HCT116 (cell line): ENCODE data around the gene RCVRN. TPM values are rescaled to one million over a fixed set of nuclear protein-coding genes. Genes with fewer than 3 reads are reported as not detected.

Experiments
- ATAC-seq: fragments of 200-7000 bp; cut with Tn5 transposase; 2 replicates; pipeline ENCODE4 v1.9.1; 2020; ENCODE audit warnings: mild to moderate bottlenecking, moderate library complexity
- BruUV-seq: library from RNA; stranded (reverse); fragments of 400-500 nt; replicated peaks from 2 replicates; lab custom pipeline; 2021; lab: Mats Ljungman, UMichigan
- CTCF ChIA-PET: fragments of 300-600 bp; sonication (Branson Sonifier 250); formaldehyde crosslinking; loops from one replicate; lab custom pipeline; 2021; ENCODE audit warnings: antibody characterized with exemption; lab: Charles Lee
- POLR2A ChIA-PET: fragments of 300-600, 350-600 bp; sonication (Branson Sonifier 250); formaldehyde crosslinking; loops from one replicate; lab custom pipeline; 2021; ENCODE audit warnings: antibody characterized with exemption; lab: Charles Lee
- RAD21 ChIA-PET, 2 experiments: fragments of 300-600 bp; sonication (Branson Sonifier 250); formaldehyde crosslinking; loops; one replicate each; lab custom pipeline; 2023; ENCODE audit warnings: low total read pairs in 2 of 2; ENCODE audit not compliant: uncharacterized antibody in 2 of 2, unreplicated experiment in 2 of 2, low non-redundant PET in 1 of 2; lab: Charles Lee
- DNase-seq: peaks from one replicate; pipeline ENCODE4 v3.0.0-alpha.2; 2010; ENCODE audit warnings: low read depth, low spot score
- H2AFZ ChIP-seq: fragments of 200-600 bp; shearing (Covaris generic), sonication (generic); 2 replicates; pipeline ENCODE4 v1.6.1; 2017; ENCODE audit warnings: low read depth, mixed run types, mixed read lengths, antibody characterized with exemption, low read length; ENCODE audit not compliant: poor library complexity, severe bottlenecking
- H3K27ac ChIP-seq: 2 replicates; pipeline ENCODE4 v1.5.1; 2012; ENCODE audit warnings: low read depth, low read length
- H3K27me3 ChIP-seq: fragments of 200-600 bp; sonication (generic); 2 replicates; pipeline ENCODE4 v1.6.1; 2016; ENCODE audit warnings: mixed run types, low read length, mixed read lengths; ENCODE audit not compliant: insufficient read depth
- H3K36me3 ChIP-seq, 2 experiments: fragments of 200-500 bp in 1 of 2; fragments of 200-600 bp in 1 of 2; sonication (Bioruptor generic) in 1 of 2; sonication (generic) in 1 of 2; 2 replicates each; pipeline versions ENCODE4 v1.5.1 to v1.6.1; 2014 to 2016; ENCODE audit warnings: low read length in 2 of 2, inconsistent platforms in 1 of 2, mixed read lengths in 1 of 2, mixed run types in 1 of 2; ENCODE audit not compliant: insufficient read depth in 2 of 2, control insufficient read depth in 1 of 2
- H3K4me1 ChIP-seq, 2 experiments: fragments of 200-600 bp in 1 of 2; sonication (generic) in 1 of 2; 2 replicates each; pipeline versions ENCODE4 v1.5.1 to v1.6.1; 2012 to 2017; ENCODE audit warnings: low read length in 2 of 2, inconsistent platforms in 1 of 2, mild to moderate bottlenecking in 1 of 2, mixed read lengths in 1 of 2, mixed run types in 1 of 2, moderate library complexity in 1 of 2; ENCODE audit not compliant: insufficient read depth in 2 of 2, control insufficient read depth in 1 of 2
- H3K4me2 ChIP-seq: fragments of 200-600 bp; sonication (generic); 2 replicates; pipeline ENCODE4 v1.6.1; 2017; ENCODE audit warnings: mixed run types, low read length, mixed read lengths
- H3K4me3 ChIP-seq, 2 experiments: fragments of 200-600 bp in 1 of 2; sonication (generic) in 1 of 2; replicated peaks in 1 of 2; 2 replicates each; pipeline ENCODE4 v1.5.1; 2011 to 2016; ENCODE audit warnings: low read length in 2 of 2, control low read depth in 1 of 2, low read depth in 1 of 2, mild to moderate bottlenecking in 1 of 2, mixed read lengths in 1 of 2, mixed run types in 1 of 2
- H3K79me2 ChIP-seq: fragments of 200-600 bp; sonication (generic); 2 replicates; pipeline ENCODE4 v1.6.1; 2017; ENCODE audit warnings: mild to moderate bottlenecking, mixed run types, low read length, moderate library complexity, mixed read lengths; ENCODE audit not compliant: insufficient read depth
- H3K9ac ChIP-seq: fragments of 200-600 bp; sonication (generic); 2 replicates; pipeline ENCODE4 v1.6.1; 2016; ENCODE audit warnings: low read length, mixed read lengths
- H3K9me2 ChIP-seq: fragments of 200-600 bp; sonication (generic), shearing (Covaris generic); 2 replicates; pipeline ENCODE4 v1.6.1; 2017; ENCODE audit warnings: mixed run types, mild to moderate bottlenecking, moderate library complexity; ENCODE audit not compliant: insufficient read depth
- H3K9me3 ChIP-seq, 2 experiments: fragments of 200-500 bp in 1 of 2; fragments of 200-600 bp in 1 of 2; sonication (Bioruptor generic) in 1 of 2; sonication (generic) in 1 of 2; 2 replicates each; pipeline ENCODE4 v1.6.1; 2014 to 2017; ENCODE audit warnings: low read length in 2 of 2, mixed read lengths in 2 of 2, inconsistent platforms in 1 of 2, low read depth in 1 of 2, mild to moderate bottlenecking in 1 of 2, mixed run types in 1 of 2, moderate library complexity in 1 of 2; ENCODE audit not compliant: control insufficient read depth in 1 of 2, insufficient read depth in 1 of 2
- H4K20me1 ChIP-seq: fragments of 200-600 bp; sonication (generic), shearing (Covaris generic); 2 replicates; pipeline ENCODE4 v1.6.1; 2017; ENCODE audit warnings: mixed run types, mild to moderate bottlenecking, moderate library complexity; ENCODE audit not compliant: insufficient read depth
- ATF3 ChIP-seq: IDR thresholded peaks from 2 replicates; pipeline ENCODE4 v1.6.1; 2012
- CBX3 ChIP-seq: IDR thresholded peaks from 2 replicates; pipeline ENCODE4 v1.6.1; 2012; ENCODE audit warnings: low read depth
- CEBPB ChIP-seq: IDR thresholded peaks from 2 replicates; pipeline ENCODE4 v1.6.1; 2012; ENCODE audit warnings: low read depth
- CTCF ChIP-seq, 3 experiments: fragments of 200-600 bp in 1 of 3; sonication (generic) in 1 of 3; IDR thresholded peaks in 2 of 3; conservative IDR thresholded peaks in 1 of 3; 2 replicates each; pipeline ENCODE4 v1.5.1; 2012 to 2017; ENCODE audit warnings: low read depth in 2 of 3, low read length in 2 of 3, antibody characterized with exemption in 1 of 3, borderline replicate concordance in 1 of 3, control low read depth in 1 of 3, mild to moderate bottlenecking in 1 of 3, mixed read lengths in 1 of 3, mixed run types in 1 of 3, moderate library complexity in 1 of 3; ENCODE audit not compliant: insufficient read depth in 1 of 3
- ELF1 ChIP-seq: IDR thresholded peaks from 2 replicates; pipeline ENCODE4 v1.6.1; 2012; ENCODE audit warnings: low read depth, borderline replicate concordance
- EZH2 ChIP-seq: fragments of 200-600 bp; sonication (generic); IDR thresholded peaks from 2 replicates; pipeline ENCODE4 v1.6.1; 2017; ENCODE audit warnings: antibody characterized with exemption, mixed run types
- EZH2phosphoT487 ChIP-seq: fragments of 200-600 bp; IDR thresholded peaks from 2 replicates; pipeline ENCODE4 v1.6.1; 2018; ENCODE audit warnings: antibody characterized with exemption, borderline replicate concordance
- FOSL1 ChIP-seq: IDR thresholded peaks from 2 replicates; pipeline ENCODE4 v1.6.1; 2012; ENCODE audit warnings: low read depth
- JUND ChIP-seq: IDR thresholded peaks from 2 replicates; pipeline ENCODE4 v1.6.1; 2012
- MAX ChIP-seq: IDR thresholded peaks from 2 replicates; pipeline ENCODE4 v1.6.1; 2012
- POLR2A ChIP-seq: IDR thresholded peaks from 2 replicates; pipeline ENCODE4 v1.7.0; 2011; ENCODE audit warnings: borderline replicate concordance; ENCODE audit not compliant: insufficient read depth, insufficient read length; ENCODE audit errors: extremely low read depth
- POLR2AphosphoS5 ChIP-seq: IDR thresholded peaks from 2 replicates; pipeline ENCODE4 v1.6.1; 2011; ENCODE audit warnings: mild to moderate bottlenecking, low read depth, low read length, moderate library complexity
- RAD21 ChIP-seq: IDR thresholded peaks from 2 replicates; pipeline ENCODE4 v1.6.1; 2012; ENCODE audit warnings: low read depth, mild to moderate bottlenecking
- REST ChIP-seq: IDR thresholded peaks from 2 replicates; pipeline ENCODE4 v1.6.1; 2012; ENCODE audit warnings: low read depth
- SP1 ChIP-seq: IDR thresholded peaks from 2 replicates; pipeline ENCODE4 v1.6.1; 2012; ENCODE audit warnings: low read depth
- SRF ChIP-seq: IDR thresholded peaks from 2 replicates; pipeline ENCODE4 v1.6.1; 2012; ENCODE audit warnings: low read depth
- TCF7L2 ChIP-seq: IDR thresholded peaks from 2 replicates; pipeline ENCODE4 v1.7.0; 2011; ENCODE audit warnings: borderline replicate concordance, inconsistent platforms; ENCODE audit not compliant: insufficient read depth, insufficient read length; ENCODE audit errors: extremely low read depth
- ZBTB33 ChIP-seq: IDR thresholded peaks from 2 replicates; pipeline ENCODE4 v1.6.1; 2011; ENCODE audit warnings: mild to moderate bottlenecking, low read length, moderate library complexity; ENCODE audit not compliant: insufficient replicate concordance; ENCODE audit errors: extremely low read depth
- ZFX ChIP-seq: fragments of 450-650 bp; IDR thresholded peaks from 2 replicates; pipeline ENCODE4 v1.6.1; 2017
- ZNF274 ChIP-seq: fragments of 200-500 bp; sonication (Bioruptor generic); IDR thresholded peaks from 2 replicates; pipeline ENCODE4 v1.6.1; 2014; ENCODE audit warnings: mild to moderate bottlenecking, low read depth, low read length, inconsistent platforms
- intact Hi-C: fragments of 100-400 bp; cut with micrococcal nuclease; formaldehyde crosslinking; loops from 2 replicates; pipeline ENCODE4 v1.10.0; 2022
- total RNA-seq: library from RNA; stranded (reverse); gene quantifications from one replicate; pipeline ENCODE4 v1.2.1, GENCODE V29; 2021; ENCODE audit not compliant: unreplicated experiment

Gene RCVRN
- total RNA-seq, 1 experiment from 2014 or later, result not detected

GRCh38 chr17:9906616-9907015 is 1.5 kb upstream of the RCVRN start:
- H3K4me2 ChIP-seq, result no peak overlapping the region
- TF ChIP-seq CBX3 (no peak), TCF7L2 (no peak), SP1 (no peak), JUND (no peak), ZNF274 (no peak), POLR2AphosphoS5 (no peak), POLR2A (no peak), FOSL1 (no peak), EZH2phosphoT487 (no peak), ZFX (no peak), ELF1 (no peak), CTCF (IDR thresholded peaks at IDR 0.05 in 2 of 3, conservative IDR thresholded peaks at IDR 0.05 in 1 of 3; ENCODE audit: borderline replicate concordance in 1 of 3, insufficient read depth in 1 of 3, low read depth in 2 of 3, low read length in 2 of 3) (no peak), EZH2 (no peak), RAD21 (no peak), CEBPB (no peak), REST (no peak), SRF (no peak), ZBTB33 (no peak), MAX (no peak), ATF3 (no peak)
- peaks cover under 1% of the 10 kb centered on the region; the same call in 1 of the 2 replicates for H3K27me3 ChIP-seq
- H3K4me3 ChIP-seq, result no peak overlapping the region
- H3K9me2 ChIP-seq, result no peaks in the 10 kb centered on the region
- ChIA-PET CTCF (interaction anchor here (1.4 kb wide), 1 partner anchor 22 kb away, joined by 3 read pairs; no protein-coding TSS in a partner anchor), POLR2A (no interaction called here), RAD21 (no interaction called here)
- no peak overlapping the region for H3K9ac ChIP-seq
- no peaks in the 10 kb centered on the region for H3K79me2 ChIP-seq
- no peak overlapping the region for H2AFZ ChIP-seq
- DNase-seq (no peak), ATAC-seq (no peak)
- H4K20me1 ChIP-seq, result no peaks in the 10 kb centered on the region
- no TSS peak for BruUV-seq
- H3K9me3 ChIP-seq, result no peaks in the 10 kb centered on the region
- H3K27ac ChIP-seq, result no peak overlapping the region
- no peaks in the 10 kb centered on the region for H3K36me3 ChIP-seq
- intact Hi-C loops, result no loop called here
- no peaks in the 10 kb centered on the region for H3K4me1 ChIP-seq
